ENCODE measurements around the gene MEF2A.

GRCh38 chr15:99605490-99605931, 39.7 kb downstream of the MEF2A start:
- TF ChIP-seq POLR2A (IDR thresholded peaks at IDR 0.05) (no peak), CTCF (IDR thresholded peaks at IDR 0.05) (no peak), POLR2AphosphoS5 (IDR thresholded peaks at IDR 0.05) (no peak)

All from breast epithelium (tissue), 3 donors.